Measurements from ENCODE around the gene CDK6.
"Not testable (repeated sequence)": the region's sequence is repeated elsewhere in the genome, so short reads cannot be mapped to it uniquely, and the experiment has no call there.

DNA sequence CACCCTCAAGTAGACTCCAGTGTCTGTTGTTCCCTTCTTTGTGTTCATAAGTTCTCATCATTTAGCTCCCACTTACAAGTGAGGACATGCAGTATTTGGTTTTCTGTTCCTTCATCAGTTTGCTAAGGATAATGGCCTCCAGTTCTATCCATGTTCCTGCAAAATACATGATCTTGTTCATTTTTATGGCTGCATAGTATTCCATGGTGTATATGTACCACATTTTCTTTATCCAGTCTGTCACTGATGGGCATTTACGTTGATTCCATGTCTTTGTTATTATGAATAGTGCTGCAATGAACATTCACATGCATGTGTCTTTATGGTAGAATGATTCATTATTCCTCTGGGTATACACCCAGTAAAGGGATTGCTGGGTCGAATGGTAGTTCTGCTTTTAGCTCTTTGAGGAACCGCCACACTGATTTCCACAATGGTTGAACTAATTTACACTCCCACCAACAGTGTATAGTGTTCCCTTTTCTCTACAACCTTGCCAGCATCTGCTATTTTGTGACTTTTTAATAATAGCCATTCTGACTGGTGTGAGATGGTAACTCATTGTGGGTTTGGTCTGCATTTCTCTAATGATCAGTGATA lies 79.0 kb downstream of the CDK6 start:
- TF ChIP-seq, protein P1, sequence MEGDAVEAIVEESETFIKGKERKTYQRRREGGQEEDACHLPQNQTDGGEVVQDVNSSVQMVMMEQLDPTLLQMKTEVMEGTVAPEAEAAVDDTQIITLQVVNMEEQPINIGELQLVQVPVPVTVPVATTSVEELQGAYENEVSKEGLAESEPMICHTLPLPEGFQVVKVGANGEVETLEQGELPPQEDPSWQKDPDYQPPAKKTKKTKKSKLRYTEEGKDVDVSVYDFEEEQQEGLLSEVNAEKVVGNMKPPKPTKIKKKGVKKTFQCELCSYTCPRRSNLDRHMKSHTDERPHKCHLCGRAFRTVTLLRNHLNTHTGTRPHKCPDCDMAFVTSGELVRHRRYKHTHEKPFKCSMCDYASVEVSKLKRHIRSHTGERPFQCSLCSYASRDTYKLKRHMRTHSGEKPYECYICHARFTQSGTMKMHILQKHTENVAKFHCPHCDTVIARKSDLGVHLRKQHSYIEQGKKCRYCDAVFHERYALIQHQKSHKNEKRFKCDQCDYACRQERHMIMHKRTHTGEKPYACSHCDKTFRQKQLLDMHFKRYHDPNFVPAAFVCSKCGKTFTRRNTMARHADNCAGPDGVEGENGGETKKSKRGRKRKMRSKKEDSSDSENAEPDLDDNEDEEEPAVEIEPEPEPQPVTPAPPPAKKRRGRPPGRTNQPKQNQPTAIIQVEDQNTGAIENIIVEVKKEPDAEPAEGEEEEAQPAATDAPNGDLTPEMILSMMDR (IDR thresholded peaks at IDR 0.05 in 8 of 11, conservative IDR thresholded peaks at IDR 0.05 in 3 of 11): not testable (repeated sequence)
- not testable (repeated sequence) for TF ChIP-seq POLR2AphosphoS5 (IDR thresholded peaks at IDR 0.05)

Data from spleen (tissue), 7 donors.